GM19467 (cell line): ENCODE measurements around the gene DDAH2.

Source experiments
- ATAC-seq: cut with Tn5 transposase; IDR thresholded peaks from one replicate; pipeline ENCODE4 v1.9.1; 2021; ENCODE audit warnings: mild to moderate bottlenecking, moderate library complexity; ENCODE audit not compliant: unreplicated experiment

Gene DDAH2

GRCh38 chr6:31728767-31729514 lies at the start of gene DDAH2:
TSS of gene DDAH2 (minus strand) at chr6:31729299. CDS start at chr6:31729161, 138 bp downstream.
- ATAC-seq = no peak

GRCh38 chr6:31778193-31778592 lies 49.1 kb upstream of the DDAH2 start:
- ATAC-seq = no peak

- ATAC-seq = no peak
Observed at GRCh38 chr6:31777667-31778050, 48.6 kb upstream of the DDAH2 start.

GRCh38 chr6:31776989-31777666 lies 48.0 kb upstream of the DDAH2 start, which contains the start of gene VWA7:
TSS of gene VWA7 (minus strand) at chr6:31777328. CDS start at chr6:31776779, 549 bp downstream.
- ATAC-seq = no peak

GRCh38 chr6:31776485-31776988 lies 47.4 kb upstream of the DDAH2 start:
- no peak for ATAC-seq

GRCh38 chr6:31775633-31776484 lies 46.8 kb upstream of the DDAH2 start:
- ATAC-seq = no peak

GRCh38 chr6:31775184-31775583 lies 46.1 kb upstream of the DDAH2 start:
- no peak for ATAC-seq

GRCh38 chr6:31771992-31772358 lies 42.9 kb upstream of the DDAH2 start:
- no peak for ATAC-seq

GRCh38 chr6:31770860-31771259 lies 41.8 kb upstream of the DDAH2 start:
- no peak for ATAC-seq

- ATAC-seq = no peak
Observed at GRCh38 chr6:31769684-31770371, 40.7 kb upstream of the DDAH2 start.

- no peak for ATAC-seq
Observed at GRCh38 chr6:31768363-31769257, 39.5 kb upstream of the DDAH2 start.

- no peak for ATAC-seq
Observed at GRCh38 chr6:31767096-31767645, 38.1 kb upstream of the DDAH2 start.

GRCh38 chr6:31765910-31766794 lies 37.1 kb upstream of the DDAH2 start:
- no peak for ATAC-seq

- no peak for ATAC-seq
Observed at GRCh38 chr6:31765559-31765909, 36.4 kb upstream of the DDAH2 start.

GRCh38 chr6:31764198-31764597 lies 35.1 kb upstream of the DDAH2 start:
- no peak for ATAC-seq

- no peak for ATAC-seq
Observed at GRCh38 chr6:31763619-31763940, 34.5 kb upstream of the DDAH2 start.

- ATAC-seq = no peak
Observed at GRCh38 chr6:31762878-31763618, 33.9 kb upstream of the DDAH2 start.

GRCh38 chr6:31762356-31762755 lies 33.3 kb upstream of the DDAH2 start, which contains the start of gene SAPCD1:
TSS of gene SAPCD1 (plus strand) at chr6:31762656. CDS start at chr6:31763055, 399 bp downstream.
- no peak for ATAC-seq
